ENCODE measurements around the gene ATP10A. TPM values are rescaled to one million over a fixed set of nuclear protein-coding genes. Genes with fewer than 3 reads are reported as not detected.

Gene ATP10A
- total RNA-seq, 1 donor: 1.3 TPM

DNA sequence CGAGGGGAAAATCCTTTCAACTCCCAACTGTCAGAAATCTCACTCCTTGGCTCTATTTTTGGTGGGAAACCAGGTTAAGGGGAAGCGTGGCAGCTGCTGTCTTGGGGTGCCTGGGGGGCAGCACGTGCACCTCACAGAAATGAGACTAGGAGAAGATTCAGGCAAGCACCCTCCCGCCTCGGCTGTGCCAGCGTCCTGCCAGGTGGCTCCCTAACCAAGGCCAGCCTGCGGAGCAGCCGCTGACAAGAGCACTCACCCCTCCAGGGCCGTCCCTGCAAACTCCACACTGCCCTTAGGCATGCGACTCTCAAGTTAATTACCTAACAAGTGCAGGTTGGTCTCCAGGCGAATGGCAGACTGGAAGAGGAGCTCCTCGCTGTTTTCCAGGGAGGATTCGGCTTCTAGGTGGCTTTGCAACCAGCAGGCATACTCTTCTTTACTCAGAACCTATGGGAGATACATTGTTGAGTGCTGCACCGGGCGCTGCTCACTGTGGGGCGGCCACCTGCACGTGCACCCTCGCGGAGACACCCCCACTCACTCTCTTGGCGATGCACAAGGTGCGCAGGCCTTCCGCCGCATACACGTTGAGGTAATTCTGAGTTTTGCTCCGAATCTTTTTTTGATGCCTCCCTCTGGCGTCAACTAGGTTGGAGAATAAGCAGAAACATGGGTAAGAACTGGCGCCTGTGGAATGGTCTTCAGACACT lies 155.3 kb downstream of the ATP10A start:
- no peak for DNase-seq (ENCODE audit: low read depth)
- no peak overlapping the region for H3K4me3 ChIP-seq (ENCODE audit: low read depth, low read length)
- TF ChIP-seq, protein P1, sequence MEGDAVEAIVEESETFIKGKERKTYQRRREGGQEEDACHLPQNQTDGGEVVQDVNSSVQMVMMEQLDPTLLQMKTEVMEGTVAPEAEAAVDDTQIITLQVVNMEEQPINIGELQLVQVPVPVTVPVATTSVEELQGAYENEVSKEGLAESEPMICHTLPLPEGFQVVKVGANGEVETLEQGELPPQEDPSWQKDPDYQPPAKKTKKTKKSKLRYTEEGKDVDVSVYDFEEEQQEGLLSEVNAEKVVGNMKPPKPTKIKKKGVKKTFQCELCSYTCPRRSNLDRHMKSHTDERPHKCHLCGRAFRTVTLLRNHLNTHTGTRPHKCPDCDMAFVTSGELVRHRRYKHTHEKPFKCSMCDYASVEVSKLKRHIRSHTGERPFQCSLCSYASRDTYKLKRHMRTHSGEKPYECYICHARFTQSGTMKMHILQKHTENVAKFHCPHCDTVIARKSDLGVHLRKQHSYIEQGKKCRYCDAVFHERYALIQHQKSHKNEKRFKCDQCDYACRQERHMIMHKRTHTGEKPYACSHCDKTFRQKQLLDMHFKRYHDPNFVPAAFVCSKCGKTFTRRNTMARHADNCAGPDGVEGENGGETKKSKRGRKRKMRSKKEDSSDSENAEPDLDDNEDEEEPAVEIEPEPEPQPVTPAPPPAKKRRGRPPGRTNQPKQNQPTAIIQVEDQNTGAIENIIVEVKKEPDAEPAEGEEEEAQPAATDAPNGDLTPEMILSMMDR (IDR thresholded peaks at IDR 0.05; ENCODE audit: insufficient read depth, low read depth, low read length): no peak

GRCh38 chr15:25706176-25706955 lies 156.8 kb downstream of the ATP10A start:
- DNase-seq (ENCODE audit: low read depth): no peak
- TF ChIP-seq, protein P1 (IDR thresholded peaks at IDR 0.05; ENCODE audit: insufficient read depth, low read depth, low read length): no peak
- H3K4me3 ChIP-seq (ENCODE audit: low read depth, low read length): no peak overlapping the region

- TF ChIP-seq, protein P1 (IDR thresholded peaks at IDR 0.05; ENCODE audit: insufficient read depth, low read depth, low read length): no peak
- DNase-seq (ENCODE audit: low read depth): no peak
- H3K4me3 ChIP-seq (ENCODE audit: low read depth, low read length): no peak overlapping the region
Measured at GRCh38 chr15:25705433-25706115, 157.6 kb downstream of the ATP10A start.

DNA sequence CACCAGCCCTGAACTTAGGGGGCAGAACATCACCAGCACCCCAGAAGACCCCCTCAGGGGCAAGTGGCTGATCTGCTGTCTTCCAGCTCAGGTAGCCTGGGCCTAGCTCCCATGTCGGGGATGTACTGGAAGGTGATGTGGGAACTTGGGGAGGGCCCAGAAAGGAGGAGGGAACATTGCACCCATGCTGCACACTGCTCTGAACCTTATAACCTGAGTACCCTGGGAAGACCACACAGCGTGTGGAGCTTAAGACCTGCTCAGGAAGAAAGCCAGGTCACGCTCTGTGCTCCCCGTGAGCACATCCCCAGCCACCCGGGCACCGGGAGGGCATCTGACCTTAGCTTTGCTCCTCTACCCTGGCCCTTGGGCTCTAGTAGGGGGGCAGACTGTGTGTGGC lies 159.4 kb downstream of the ATP10A start:
- no peak for DNase-seq (ENCODE audit: low read depth)
- TF ChIP-seq, protein P1 (IDR thresholded peaks at IDR 0.05; ENCODE audit: insufficient read depth, low read depth, low read length): no peak
- H3K4me3 ChIP-seq (ENCODE audit: low read depth, low read length): no peak overlapping the region

DNA sequence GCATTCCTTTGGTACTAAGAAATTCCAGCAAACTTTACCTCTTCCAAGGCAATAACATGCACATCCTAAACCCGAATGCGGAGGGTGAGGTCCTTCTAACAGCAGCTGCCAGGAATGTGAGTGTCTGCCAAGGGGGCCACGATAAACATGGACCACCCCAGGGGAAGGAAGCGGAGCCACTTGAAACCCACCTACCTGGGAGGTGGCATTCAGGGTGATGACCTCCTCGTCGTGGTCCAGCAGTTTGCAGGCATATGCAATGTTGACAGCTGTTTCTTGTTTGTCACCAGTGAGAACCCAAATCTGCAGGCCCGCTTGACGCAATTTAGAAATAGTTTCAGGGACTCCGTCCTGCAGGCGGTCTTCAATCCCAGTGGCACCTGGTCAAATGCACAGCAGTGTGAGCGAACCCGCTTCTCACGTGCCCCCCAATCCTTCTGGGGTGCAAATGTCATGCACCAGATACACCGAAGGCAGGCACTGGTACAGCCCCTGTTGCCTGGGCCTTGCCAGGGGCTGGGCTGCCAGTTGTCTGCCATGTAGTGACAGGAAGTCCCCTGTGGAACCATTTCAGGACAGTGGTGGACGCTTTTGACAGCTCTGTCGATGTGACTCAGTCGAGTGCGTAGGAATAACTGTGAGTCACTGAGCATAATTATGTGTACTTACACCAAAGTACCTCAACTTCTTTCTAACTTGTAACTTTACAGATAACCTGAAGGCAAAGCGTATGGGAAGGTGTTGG lies 161.2 kb downstream of the ATP10A start:
- no peak overlapping the region for H3K4me3 ChIP-seq (ENCODE audit: low read depth, low read length)
- TF ChIP-seq, protein P1 (IDR thresholded peaks at IDR 0.05; ENCODE audit: insufficient read depth, low read depth, low read length): no peak
- DNase-seq (ENCODE audit: low read depth): no peak

- DNase-seq (ENCODE audit: low read depth): no peak
- TF ChIP-seq, protein P1 (IDR thresholded peaks at IDR 0.05; ENCODE audit: insufficient read depth, low read depth, low read length): no peak
- H3K4me3 ChIP-seq (ENCODE audit: low read depth, low read length): no peak overlapping the region
Measured at GRCh38 chr15:25700916-25701315, 162.2 kb downstream of the ATP10A start.

Measured in fibroblast of villous mesenchyme (primary cell).